Sigmoid colon (tissue), 4 donors: ENCODE measurements around the gene MACROD2.

Experiments used
- CTCF ChIP-seq, 4 experiments: fragments of 450-650 bp in 3 of 4; fragments of 200-600 bp in 1 of 4; IDR thresholded peaks; one replicate each; pipeline ENCODE4 v1.5.1; 2016 to 2019; ENCODE audit warnings: antibody characterized with exemption in 4 of 4, mild to moderate bottlenecking in 3 of 4, moderate library complexity in 2 of 4
- EP300 ChIP-seq, 4 donors: sonication (generic); formaldehyde crosslinking; IDR thresholded peaks; one replicate each; pipeline ENCODE4 v1.6.1; 2017; ENCODE audit warnings: antibody characterized with exemption in 4 of 4

- no peak for TF ChIP-seq CTCF (IDR thresholded peaks at IDR 0.05)
- TF ChIP-seq EP300 (IDR thresholded peaks at IDR 0.05) = no peak
Observed at GRCh38 chr20:15012566-15012965, 1017.2 kb downstream of the MACROD2 start.
